ENCODE results near the gene ERBIN.

DNA sequence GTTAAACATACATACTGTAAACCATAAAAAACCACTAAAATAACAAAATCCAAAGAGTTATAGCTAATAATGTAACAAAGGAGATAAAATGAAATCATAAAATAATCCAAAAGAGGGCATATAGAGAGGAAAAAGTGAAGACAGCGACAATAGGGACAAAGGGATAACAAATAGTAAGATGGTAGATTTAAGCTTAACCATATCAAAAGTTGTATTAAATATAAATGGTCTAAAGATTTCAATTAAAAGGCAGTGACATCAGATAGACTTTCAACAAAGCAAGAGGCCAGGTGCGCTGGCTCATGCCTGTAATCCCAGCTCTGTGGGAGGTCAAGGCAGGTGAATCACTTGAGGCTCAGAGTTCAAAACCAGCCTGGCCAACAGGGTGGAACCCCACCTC, 163.0 kb downstream of the ERBIN start:
- TF ChIP-seq, protein P1, sequence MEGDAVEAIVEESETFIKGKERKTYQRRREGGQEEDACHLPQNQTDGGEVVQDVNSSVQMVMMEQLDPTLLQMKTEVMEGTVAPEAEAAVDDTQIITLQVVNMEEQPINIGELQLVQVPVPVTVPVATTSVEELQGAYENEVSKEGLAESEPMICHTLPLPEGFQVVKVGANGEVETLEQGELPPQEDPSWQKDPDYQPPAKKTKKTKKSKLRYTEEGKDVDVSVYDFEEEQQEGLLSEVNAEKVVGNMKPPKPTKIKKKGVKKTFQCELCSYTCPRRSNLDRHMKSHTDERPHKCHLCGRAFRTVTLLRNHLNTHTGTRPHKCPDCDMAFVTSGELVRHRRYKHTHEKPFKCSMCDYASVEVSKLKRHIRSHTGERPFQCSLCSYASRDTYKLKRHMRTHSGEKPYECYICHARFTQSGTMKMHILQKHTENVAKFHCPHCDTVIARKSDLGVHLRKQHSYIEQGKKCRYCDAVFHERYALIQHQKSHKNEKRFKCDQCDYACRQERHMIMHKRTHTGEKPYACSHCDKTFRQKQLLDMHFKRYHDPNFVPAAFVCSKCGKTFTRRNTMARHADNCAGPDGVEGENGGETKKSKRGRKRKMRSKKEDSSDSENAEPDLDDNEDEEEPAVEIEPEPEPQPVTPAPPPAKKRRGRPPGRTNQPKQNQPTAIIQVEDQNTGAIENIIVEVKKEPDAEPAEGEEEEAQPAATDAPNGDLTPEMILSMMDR (IDR thresholded peaks at IDR 0.05; ENCODE audit: poor library complexity) = no peak
- TF ChIP-seq EZH2 (IDR thresholded peaks at IDR 0.05; ENCODE audit: borderline replicate concordance) (no peak), EZH2phosphoT487 (IDR thresholded peaks at IDR 0.05; ENCODE audit: low read depth, severe bottlenecking, unreplicated experiment) (no peak)

All from hepatocyte (in vitro differentiated cells).